Frontal cortex (tissue), 4 donors: ENCODE data around the gene CELF4. TPM values are rescaled to one million over a fixed set of nuclear protein-coding genes. Genes with fewer than 3 reads are reported as not detected.

ENCODE experiments used
- DNase-seq, 2 donors: peaks; one replicate each; pipeline ENCODE4 v3.0.0; 2012; ENCODE audit warnings: low spot score in 2 of 2
- FAIRE-seq: peaks from 2 replicates; lab custom pipeline; 2012; peaks lifted over from hg19 to GRCh38; lab: Jason Lieb, UNC
- total RNA-seq: library from RNA; depleted of rRNA; stranded (reverse); fragments of >200 nt; gene quantifications from one replicate; pipeline ENCODE4 v1.2.3, GENCODE V29; 2014
- donor health status: control.
- donor health status: control.
- donor health status: control.

CELF4 gene
- total RNA-seq, 1 donor from 2014 or later = 92.9 TPM

GRCh38 chr18:37575646-37576045 lies 10.0 kb upstream of the CELF4 start:
- FAIRE-seq (no peak), DNase-seq (no peak)

GRCh38 chr18:37574113-37574512 lies 8.5 kb upstream of the CELF4 start:
- FAIRE-seq = no peak
- no peak for DNase-seq

- DNase-seq (no peak), FAIRE-seq (no peak)
Measured at GRCh38 chr18:37572736-37573135, 7.1 kb upstream of the CELF4 start.

DNA sequence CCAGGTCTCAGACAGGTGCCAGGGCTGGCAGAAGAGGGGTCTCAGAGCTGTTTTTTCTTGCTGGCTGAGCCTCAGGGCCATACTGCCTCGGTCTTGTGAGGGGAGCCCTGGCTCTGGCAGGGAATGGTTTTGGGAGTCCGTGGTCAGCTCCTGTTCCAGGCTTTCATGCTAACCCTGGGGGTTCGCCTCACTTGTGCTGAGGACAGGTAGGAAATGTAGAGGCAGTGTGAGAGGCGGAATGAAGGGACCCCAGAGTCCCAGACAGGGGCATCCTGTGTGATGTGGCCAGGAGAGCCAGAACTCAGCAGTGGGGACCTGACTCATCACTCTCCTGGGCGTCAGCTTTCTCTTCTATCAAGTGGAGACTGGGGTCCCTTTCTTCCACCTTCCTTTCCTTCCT lies 5.7 kb upstream of the CELF4 start:
- FAIRE-seq = no peak
- no peak for DNase-seq

DNA sequence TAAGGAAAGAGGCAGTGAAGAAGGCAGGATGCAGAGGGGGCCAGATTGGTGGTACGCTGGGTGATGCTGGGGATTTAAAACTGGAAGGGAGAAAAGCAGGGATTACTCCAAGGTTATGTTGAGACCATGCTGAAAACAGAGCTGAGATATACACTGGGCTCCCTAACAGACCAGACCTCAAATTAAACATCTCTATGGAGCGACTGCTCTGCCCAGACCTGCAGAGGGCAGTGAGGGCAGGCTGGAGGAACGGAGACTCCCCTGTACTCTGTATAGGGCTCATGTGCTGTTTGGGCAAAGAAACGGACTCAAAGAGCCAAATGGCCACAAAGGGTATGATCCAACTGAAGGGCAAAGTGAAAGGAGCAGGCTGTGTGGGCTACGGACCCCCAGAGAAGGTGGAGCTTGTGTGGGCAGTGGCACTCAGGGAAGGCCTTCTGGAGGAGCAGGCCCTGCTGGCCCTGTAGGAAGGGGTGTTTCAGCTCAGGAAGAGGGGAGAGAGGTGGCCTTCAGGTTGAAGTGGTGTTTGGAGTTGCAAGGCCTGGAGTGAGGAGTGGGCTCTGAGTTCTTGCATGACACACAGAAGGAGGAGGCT lies 4.8 kb upstream of the CELF4 start:
- FAIRE-seq = no peak
- no peak for DNase-seq

- FAIRE-seq = no peak
- DNase-seq = no peak
Measured at GRCh38 chr18:37568671-37569070, 3.1 kb upstream of the CELF4 start.

DNA sequence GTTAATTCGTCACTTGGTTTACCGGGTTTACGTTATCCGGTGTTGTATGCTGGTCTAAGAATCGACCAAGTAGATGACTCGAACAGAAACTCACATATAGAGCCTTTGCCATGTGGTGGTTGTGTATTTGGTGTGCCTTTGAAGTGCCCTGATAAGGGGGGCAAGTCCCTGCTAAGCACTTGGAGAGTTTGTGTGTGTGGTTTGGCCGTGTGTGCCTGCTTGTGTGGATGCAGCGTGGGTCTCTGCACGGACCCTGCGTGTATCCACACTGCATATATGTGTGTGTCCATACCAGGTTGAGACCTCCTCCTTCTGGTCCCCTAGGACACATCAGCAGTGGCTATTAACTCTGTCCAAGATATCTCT lies 2.4 kb upstream of the CELF4 start:
- DNase-seq = no peak
- no peak for FAIRE-seq

DNA sequence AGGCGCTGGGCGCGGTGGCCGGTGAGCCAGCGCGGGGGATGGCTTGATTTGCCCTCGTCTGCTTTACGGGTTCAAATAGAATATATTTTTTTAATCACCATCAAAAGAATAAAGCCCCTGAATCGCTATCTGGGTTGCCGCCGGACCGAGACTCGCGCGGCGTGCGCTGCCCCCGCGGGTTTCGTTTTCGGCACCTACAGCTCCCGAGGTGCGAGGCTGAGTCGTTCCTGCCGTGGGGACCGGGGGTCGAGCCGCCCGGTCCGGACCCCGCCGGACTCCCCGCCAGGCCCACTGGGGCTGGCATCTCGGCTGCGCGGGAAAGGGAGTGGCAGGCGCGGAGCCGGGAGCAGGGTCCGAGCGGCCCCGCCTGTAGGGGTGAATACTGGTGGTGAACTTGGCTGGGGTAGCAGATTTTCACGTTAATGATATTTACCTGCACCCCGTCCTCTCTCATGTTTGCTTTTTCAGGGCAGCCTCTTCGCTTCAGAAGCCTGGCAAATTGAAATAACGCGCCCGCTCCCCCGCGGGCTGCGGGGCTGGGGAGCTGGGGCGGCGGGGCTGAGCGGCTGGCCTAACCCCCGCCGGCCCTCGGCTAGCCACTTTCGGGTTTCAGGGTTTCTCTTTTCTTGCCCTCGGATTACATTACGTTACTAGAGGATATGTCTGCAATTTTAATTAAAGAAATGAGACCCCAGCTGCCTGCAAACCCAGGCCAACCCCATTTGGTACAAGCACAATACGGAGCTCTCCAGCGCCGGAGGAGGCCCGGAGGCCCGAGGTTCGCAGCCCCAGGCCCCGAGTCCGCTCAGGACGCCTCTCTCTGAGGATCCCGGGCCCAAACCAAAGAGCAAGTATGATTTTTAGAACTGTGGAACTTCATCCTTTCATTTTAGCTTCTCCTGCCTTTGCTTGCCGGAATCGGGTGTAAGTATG lies 1.7 kb upstream of the CELF4 start:
- peak in 1 of 2 donors; percentile 41 for DNase-seq

GRCh38 chr18:37566479-37567060 lies 972 bp upstream of the CELF4 start:
- FAIRE-seq (no peak), DNase-seq (peak in 1 of 2 donors; percentile 36)

More for the DNA sequence above, 1.7 kb upstream of the CELF4 start:
- FAIRE-seq = no peak

GRCh38 chr18:37565977-37566478 lies 430 bp upstream of the CELF4 start:
- peak; percentile 82 to 96 for DNase-seq
- FAIRE-seq = no peak

- peak; percentile 58 to 71 for DNase-seq
Measured at GRCh38 chr18:37564711-37565100, 892 bp downstream of the CELF4 start.

DNA sequence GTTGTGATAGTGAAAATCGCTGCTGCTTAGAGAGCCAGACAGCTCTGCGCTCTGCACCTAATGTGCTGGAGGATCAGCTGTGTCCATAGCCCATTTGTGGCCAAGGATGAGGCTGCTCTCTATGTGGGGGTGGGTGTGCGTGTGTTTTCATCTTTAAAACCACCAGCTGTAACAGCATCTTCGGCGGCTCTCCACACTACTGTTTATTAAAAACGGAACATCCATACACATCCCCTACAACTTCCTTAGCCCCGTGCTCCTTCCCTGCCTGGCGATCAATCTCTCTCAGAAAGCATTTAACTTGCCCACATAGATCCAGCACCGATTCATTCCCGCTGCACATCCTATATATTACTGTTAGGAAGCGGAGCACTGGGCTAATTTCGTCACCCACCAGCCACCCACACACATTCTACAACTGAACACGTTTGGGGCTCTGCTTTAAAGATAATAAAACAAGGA lies 1.6 kb downstream of the CELF4 start:
- FAIRE-seq = no peak
- DNase-seq = no peak

More at GRCh38 chr18:37564711-37565100, 892 bp downstream of the CELF4 start:
- no peak for FAIRE-seq

- DNase-seq = no peak
- FAIRE-seq = no peak
Measured at GRCh38 chr18:37561986-37562385, 3.6 kb downstream of the CELF4 start.

GRCh38 chr18:37560003-37560402 lies 5.6 kb downstream of the CELF4 start:
- FAIRE-seq = no peak
- no peak for DNase-seq

GRCh38 chr18:37559194-37559593 lies 6.4 kb downstream of the CELF4 start:
- no peak for FAIRE-seq
- DNase-seq = no peak

DNA sequence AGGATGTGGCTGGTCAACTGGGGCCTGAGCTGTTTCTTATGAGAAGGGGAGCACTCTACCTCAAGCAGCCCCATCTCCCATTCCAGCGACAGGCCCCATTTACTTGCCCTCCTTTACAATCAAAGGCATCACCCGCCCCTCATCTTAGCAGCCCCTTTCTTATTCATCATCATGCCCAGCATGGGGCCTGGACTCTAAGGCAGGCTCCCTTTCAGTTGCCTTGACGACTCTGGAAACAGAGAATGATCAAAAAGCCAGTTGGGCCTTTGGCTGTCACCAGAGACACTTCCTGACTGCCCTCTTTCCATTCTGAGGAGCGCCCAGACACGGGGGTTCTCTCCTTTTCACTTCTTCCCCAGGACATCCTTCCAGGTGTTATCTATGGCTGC lies 11.2 kb downstream of the CELF4 start:
- FAIRE-seq = no peak

GRCh38 chr18:37553633-37554398 lies 11.8 kb downstream of the CELF4 start:
- FAIRE-seq = no peak
- no peak for DNase-seq

More for the DNA sequence above, 11.2 kb downstream of the CELF4 start:
- DNase-seq = no peak

DNA sequence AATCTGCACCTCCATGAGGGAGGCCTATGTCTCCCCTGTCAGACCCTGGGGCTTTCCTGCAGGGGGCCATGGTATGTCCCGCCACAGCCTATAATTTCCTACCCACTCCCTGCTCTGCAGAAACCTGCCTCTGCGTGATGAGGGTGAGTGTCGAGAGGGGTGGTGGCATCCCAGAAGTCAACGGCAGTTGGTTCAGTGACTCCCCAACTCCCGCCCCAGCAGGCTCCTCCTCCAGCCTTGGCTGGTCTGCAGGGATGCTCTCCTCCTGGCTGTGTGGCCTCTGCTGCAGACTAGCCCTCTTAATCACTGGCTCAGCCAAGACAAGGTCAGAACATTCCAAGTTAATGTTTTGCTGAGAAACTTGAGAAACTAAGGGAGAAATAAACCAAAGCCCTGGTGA lies 13.3 kb downstream of the CELF4 start:
- no peak for DNase-seq
- FAIRE-seq = no peak

- no peak for DNase-seq
- no peak for FAIRE-seq
Measured at GRCh38 chr18:37551846-37552245, 13.8 kb downstream of the CELF4 start.

DNA sequence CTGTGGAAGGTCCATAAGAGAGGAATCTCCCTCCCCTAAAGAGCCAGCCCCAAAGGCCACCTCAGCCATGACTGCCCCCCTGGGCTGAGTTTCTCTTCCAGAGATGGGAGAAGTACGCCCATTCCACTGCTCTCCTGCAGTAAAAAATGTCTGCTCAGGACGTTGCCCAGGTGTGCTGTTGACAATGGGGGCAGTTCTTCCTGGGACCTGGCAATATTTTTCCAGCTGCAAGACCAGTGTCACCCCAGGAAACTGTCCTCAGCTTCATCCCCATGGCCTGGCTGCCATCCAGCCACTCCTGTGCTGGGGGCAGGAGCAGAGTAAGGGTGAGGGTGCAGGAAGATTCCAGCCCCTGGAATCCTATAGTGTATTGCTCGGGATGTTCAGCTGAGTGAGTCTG lies 14.3 kb downstream of the CELF4 start:
- no peak for DNase-seq
- no peak for FAIRE-seq
